Measurements from ENCODE around the gene CGB5. TPM values are rescaled to one million over a fixed set of nuclear protein-coding genes. Genes with fewer than 3 reads are reported as not detected.
"Not testable (repeated sequence)": the region's sequence is repeated elsewhere in the genome, so short reads cannot be mapped to it uniquely, and the experiment has no call there.

Gene CGB5
- total RNA-seq, 4 donors from 2014 or later = not detected

GRCh38 chr19:49022116-49022515 lies 21.5 kb upstream of the CGB5 start:
- no peak for TF ChIP-seq POLR2A (IDR thresholded peaks at IDR 0.05)
- TF ChIP-seq EP300 (IDR thresholded peaks at IDR 0.05) = no peak
- no peak for TF ChIP-seq CTCF (IDR thresholded peaks at IDR 0.05)
- no peak for TF ChIP-seq POLR2AphosphoS5 (IDR thresholded peaks at IDR 0.05)
- no peaks in the 10 kb centered on the region for H3K36me3 ChIP-seq

GRCh38 chr19:49024233-49024632 lies 19.4 kb upstream of the CGB5 start, which contains the start of gene CGB3:
Gene CGB3 (minus strand): TSS chr19:49024333. CDS start chr19:49023971, 362 bp downstream.
- H3K9me3 ChIP-seq, H3K27ac ChIP-seq, H3K4me1 ChIP-seq, H3K36me3 ChIP-seq, H3K4me3 ChIP-seq, ATAC-seq: not testable (repeated sequence)
- peaks cover 29% of the 10 kb centered on the region for H3K27me3 ChIP-seq
- no CpG with 5 or more reads among the region's 15 CpGs for WGBS, 2 donors (ENCODE audit: low coverage in 1 of 2)

More at GRCh38 chr19:49022116-49022515, 21.5 kb upstream of the CGB5 start:
- Histone ChIP-seq H3K27me3 (peaks cover 50% of the 10 kb centered on the region), H3K4me3 (no peak overlapping the region), H3K9me3 (no peaks in the 10 kb centered on the region), H3K4me1 (peaks cover 0 to 27% (median 7%) of the 10 kb centered on the region in 3 donors), H3K27ac (no peak overlapping the region)
- 90 to 92% methylated on average over 4 to 9 of the region's 9 CpGs for WGBS, 2 donors (ENCODE audit: low coverage in 1 of 2)
- no peak for ATAC-seq

GRCh38 chr19:49025088-49025487 lies 18.6 kb upstream of the CGB5 start:
- not testable (repeated sequence) for H3K4me3 ChIP-seq, H3K36me3 ChIP-seq, H3K9me3 ChIP-seq, H3K4me1 ChIP-seq, H3K27ac ChIP-seq, ATAC-seq
- WGBS, 2 donors (ENCODE audit: low coverage in 1 of 2) = no CpG with 5 or more reads among the region's 6 CpGs
- H3K27me3 ChIP-seq = peaks cover 20% of the 10 kb centered on the region

GRCh38 chr19:49025599-49025998 lies 18.0 kb upstream of the CGB5 start:
- WGBS, 2 donors (ENCODE audit: low coverage in 1 of 2) = no CpG with 5 or more reads among the region's 23 CpGs
- H3K27ac ChIP-seq, H3K4me1 ChIP-seq, H3K9me3 ChIP-seq, H3K36me3 ChIP-seq, H3K4me3 ChIP-seq, ATAC-seq: not testable (repeated sequence)
- peaks cover 15% of the 10 kb centered on the region for H3K27me3 ChIP-seq

GRCh38 chr19:49028686-49029085 lies 15.0 kb upstream of the CGB5 start:
- not testable (repeated sequence) for H3K4me1 ChIP-seq, H3K4me3 ChIP-seq, H3K27ac ChIP-seq, ATAC-seq, H3K27me3 ChIP-seq, H3K9me3 ChIP-seq, H3K36me3 ChIP-seq
- WGBS, 2 donors (ENCODE audit: low coverage in 1 of 2) = 66% methylated on average over 3 of the region's 9 CpGs; no CpG with 5 or more reads in 1 of the 2 donors

GRCh38 chr19:49029749-49030148 lies 13.9 kb upstream of the CGB5 start:
- not testable (repeated sequence) for ATAC-seq

GRCh38 chr19:49030323-49030722 lies 13.3 kb upstream of the CGB5 start:
- H3K27ac ChIP-seq, H3K36me3 ChIP-seq, ATAC-seq, H3K4me1 ChIP-seq, H3K9me3 ChIP-seq, H3K4me3 ChIP-seq: not testable (repeated sequence)
- peaks cover 19% of the 10 kb centered on the region for H3K27me3 ChIP-seq
- 80 to 94% methylated on average over 1 to 4 of the region's 8 CpGs for WGBS, 2 donors (ENCODE audit: low coverage in 1 of 2)

More at GRCh38 chr19:49029749-49030148, 13.9 kb upstream of the CGB5 start:
- not testable (repeated sequence) for H3K4me1 ChIP-seq, H3K4me3 ChIP-seq, H3K36me3 ChIP-seq, H3K27ac ChIP-seq, H3K9me3 ChIP-seq
- peaks cover 15% of the 10 kb centered on the region for H3K27me3 ChIP-seq
- 83% methylated on average over 2 of the region's 14 CpGs; no CpG with 5 or more reads in 1 of the 2 donors for WGBS, 2 donors (ENCODE audit: low coverage in 1 of 2)

- H3K27ac ChIP-seq, H3K36me3 ChIP-seq, H3K4me3 ChIP-seq, ATAC-seq, H3K9me3 ChIP-seq, H3K4me1 ChIP-seq: not testable (repeated sequence)
- WGBS, 2 donors (ENCODE audit: low coverage in 1 of 2) = 5 to 26% methylated on average over 8 to 13 of the region's 28 CpGs
- H3K27me3 ChIP-seq = peaks cover 19% of the 10 kb centered on the region
- TF ChIP-seq CTCF (IDR thresholded peaks at IDR 0.05) = peak in 2 of 4 experiments; percentile 18 to 20
These were observed 11.9 kb upstream of the CGB5 start, which contains the start of gene CGB2 for GRCh38 chr19:49031642-49032301. Gene CGB2 (plus strand): TSS chr19:49031890. CDS start chr19:49032096, 206 bp downstream.

- not testable (repeated sequence) for H3K4me3 ChIP-seq, H3K27ac ChIP-seq, ATAC-seq, H3K36me3 ChIP-seq, H3K9me3 ChIP-seq, H3K4me1 ChIP-seq
- H3K27me3 ChIP-seq = peaks cover 15% of the 10 kb centered on the region
- WGBS, 2 donors (ENCODE audit: low coverage in 1 of 2) = 38 to 73% methylated on average over 7 to 8 of the region's 18 CpGs
These were observed 6.8 kb upstream of the CGB5 start, which contains the start of gene CGB1 for GRCh38 chr19:49036815-49037214. Gene CGB1 (minus strand): TSS chr19:49036895. CDS start chr19:49036711, 184 bp downstream.

- H3K27ac ChIP-seq, H3K36me3 ChIP-seq, H3K4me3 ChIP-seq, ATAC-seq, H3K4me1 ChIP-seq, H3K9me3 ChIP-seq: not testable (repeated sequence)
- 100% methylated on average over 1 to 2 of the region's 8 CpGs for WGBS, 2 donors (ENCODE audit: low coverage in 1 of 2)
- peaks cover 10% of the 10 kb centered on the region for H3K27me3 ChIP-seq
These were observed 5.5 kb upstream of the CGB5 start for GRCh38 chr19:49038111-49038510.

- not testable (repeated sequence) for H3K9me3 ChIP-seq, H3K27me3 ChIP-seq, H3K4me1 ChIP-seq, ATAC-seq, H3K27ac ChIP-seq, H3K4me3 ChIP-seq, H3K36me3 ChIP-seq
- 87 to 91% methylated on average over 3 to 9 of the region's 26 CpGs for WGBS, 2 donors (ENCODE audit: low coverage in 1 of 2)
These were observed 4.9 kb upstream of the CGB5 start for GRCh38 chr19:49038557-49039276.

All from gastroesophageal sphincter (tissue), 4 donors.